Measurements from ENCODE around the gene SERGEF.
"Not testable (repeated sequence)": the region's sequence is repeated elsewhere in the genome, so short reads cannot be mapped to it uniquely, and the experiment has no call there.

The SERGEF gene

DNA sequence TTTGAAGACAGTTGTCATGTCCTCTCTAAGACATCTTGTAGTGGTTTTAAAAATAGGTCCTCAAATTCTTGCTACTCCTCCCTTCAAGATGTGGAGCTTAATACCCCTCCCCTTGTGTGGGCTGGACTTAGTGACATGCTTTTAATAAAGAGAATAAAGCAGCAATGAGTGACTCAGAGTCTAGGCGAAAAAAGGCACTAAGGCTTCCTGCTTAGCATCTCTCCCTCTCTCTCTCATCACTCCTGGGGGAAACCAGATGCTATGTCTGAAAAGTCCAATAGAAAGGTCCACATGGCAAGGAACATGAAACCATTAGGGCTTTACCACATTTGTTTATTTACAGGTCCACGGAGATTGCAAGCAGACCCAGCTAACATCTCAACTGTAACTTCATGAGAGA is 11.7 kb downstream of the SERGEF start:
- H3K4me3 ChIP-seq (ENCODE audit: low read length), result no peak overlapping the region
- H3F3A ChIP-seq (ENCODE audit: control insufficient read depth, insufficient read depth), result no peaks in the 10 kb centered on the region
- H3K4me2 ChIP-seq (ENCODE audit: low read length), result no peak overlapping the region
- H3K79me2 ChIP-seq (ENCODE audit: control insufficient read depth, low read length), result no peaks in the 10 kb centered on the region
- H3K36me3 ChIP-seq (ENCODE audit: control insufficient read depth, low read length), result peaks cover 61% of the 10 kb centered on the region
- H3K27ac ChIP-seq (ENCODE audit: low read depth, low read length), result no peak overlapping the region
- H3K4me1 ChIP-seq (ENCODE audit: control insufficient read depth, low read length), result no peaks in the 10 kb centered on the region
- H3K27me3 ChIP-seq (ENCODE audit: control insufficient read depth, low read length), result no peaks in the 10 kb centered on the region
- H3K9me2 ChIP-seq (replicated peaks; ENCODE audit: control insufficient read depth, low read length), result no peaks in the 10 kb centered on the region
- no peaks in the 10 kb centered on the region for H3K9me3 ChIP-seq (ENCODE audit: control insufficient read depth, insufficient read depth, low read length)
- no peak for TF ChIP-seq EZH2phosphoT487 (IDR thresholded peaks at IDR 0.05; ENCODE audit: borderline replicate concordance, low read length)
- TF ChIP-seq, protein P1, sequence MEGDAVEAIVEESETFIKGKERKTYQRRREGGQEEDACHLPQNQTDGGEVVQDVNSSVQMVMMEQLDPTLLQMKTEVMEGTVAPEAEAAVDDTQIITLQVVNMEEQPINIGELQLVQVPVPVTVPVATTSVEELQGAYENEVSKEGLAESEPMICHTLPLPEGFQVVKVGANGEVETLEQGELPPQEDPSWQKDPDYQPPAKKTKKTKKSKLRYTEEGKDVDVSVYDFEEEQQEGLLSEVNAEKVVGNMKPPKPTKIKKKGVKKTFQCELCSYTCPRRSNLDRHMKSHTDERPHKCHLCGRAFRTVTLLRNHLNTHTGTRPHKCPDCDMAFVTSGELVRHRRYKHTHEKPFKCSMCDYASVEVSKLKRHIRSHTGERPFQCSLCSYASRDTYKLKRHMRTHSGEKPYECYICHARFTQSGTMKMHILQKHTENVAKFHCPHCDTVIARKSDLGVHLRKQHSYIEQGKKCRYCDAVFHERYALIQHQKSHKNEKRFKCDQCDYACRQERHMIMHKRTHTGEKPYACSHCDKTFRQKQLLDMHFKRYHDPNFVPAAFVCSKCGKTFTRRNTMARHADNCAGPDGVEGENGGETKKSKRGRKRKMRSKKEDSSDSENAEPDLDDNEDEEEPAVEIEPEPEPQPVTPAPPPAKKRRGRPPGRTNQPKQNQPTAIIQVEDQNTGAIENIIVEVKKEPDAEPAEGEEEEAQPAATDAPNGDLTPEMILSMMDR (IDR thresholded peaks at IDR 0.05; ENCODE audit: low read depth, low read length, poor library complexity, severe bottlenecking), result no peak
- no peaks in the 10 kb centered on the region for H4K20me1 ChIP-seq (ENCODE audit: control insufficient read depth, insufficient read depth, low read depth, low read length)

DNA sequence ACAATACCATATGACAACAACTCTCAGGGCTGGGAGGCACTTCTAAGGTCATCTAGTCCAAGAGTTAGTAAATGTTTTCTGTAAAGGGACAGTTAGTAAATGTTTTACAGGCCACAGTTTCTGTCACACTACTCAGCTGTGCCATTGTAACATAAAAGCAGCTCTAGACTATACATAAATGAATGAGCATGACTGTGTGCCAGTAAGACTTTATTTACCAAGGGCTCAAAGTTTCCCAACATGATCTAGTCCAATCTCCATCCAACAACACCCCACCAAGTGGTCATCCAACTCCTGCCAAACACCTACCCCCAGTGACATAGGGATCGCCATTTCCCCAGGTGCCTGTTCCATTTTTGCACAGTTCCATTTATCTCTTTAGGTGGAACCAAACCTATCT is 12.1 kb downstream of the SERGEF start:
- peaks cover 58% of the 10 kb centered on the region for H3K36me3 ChIP-seq (ENCODE audit: control insufficient read depth, low read length)
- TF ChIP-seq, protein P1 (IDR thresholded peaks at IDR 0.05; ENCODE audit: low read depth, low read length, poor library complexity, severe bottlenecking), result no peak
- no peak for TF ChIP-seq EZH2phosphoT487 (IDR thresholded peaks at IDR 0.05; ENCODE audit: borderline replicate concordance, low read length)
- no peaks in the 10 kb centered on the region for H4K20me1 ChIP-seq (ENCODE audit: control insufficient read depth, insufficient read depth, low read depth, low read length)
- H3K4me1 ChIP-seq (ENCODE audit: control insufficient read depth, low read length), result no peaks in the 10 kb centered on the region
- H3K27me3 ChIP-seq (ENCODE audit: control insufficient read depth, low read length), result no peaks in the 10 kb centered on the region
- H3K4me2 ChIP-seq (ENCODE audit: low read length), result no peak overlapping the region
- no peaks in the 10 kb centered on the region for H3K9me3 ChIP-seq (ENCODE audit: control insufficient read depth, insufficient read depth, low read length)
- no peaks in the 10 kb centered on the region for H3K9me2 ChIP-seq (replicated peaks; ENCODE audit: control insufficient read depth, low read length)
- H3F3A ChIP-seq (ENCODE audit: control insufficient read depth, insufficient read depth), result no peaks in the 10 kb centered on the region
- H3K27ac ChIP-seq (ENCODE audit: low read depth, low read length), result no peak overlapping the region
- H3K4me3 ChIP-seq (ENCODE audit: low read length), result no peak overlapping the region
- H3K79me2 ChIP-seq (ENCODE audit: control insufficient read depth, low read length), result no peaks in the 10 kb centered on the region

DNA sequence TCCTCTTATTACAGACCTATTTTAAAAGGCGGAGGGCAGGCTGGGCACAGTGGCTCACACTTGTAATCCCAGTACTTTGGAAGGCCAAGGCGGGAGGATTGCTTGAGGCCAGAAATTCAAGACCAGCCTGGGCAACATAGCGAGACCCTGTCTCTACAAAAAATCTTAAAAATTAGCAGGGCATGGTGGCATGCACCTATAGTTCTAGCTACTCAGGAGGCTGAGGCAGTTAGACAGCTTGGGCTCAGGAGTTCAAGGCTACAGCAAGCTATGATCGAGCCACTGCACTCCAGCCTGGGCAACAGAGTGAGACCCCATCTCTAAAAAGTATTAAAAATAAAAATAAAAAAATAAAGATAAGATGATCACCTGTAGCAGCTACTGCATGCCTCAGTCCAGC is 12.7 kb downstream of the SERGEF start:
- H3K79me2 ChIP-seq (ENCODE audit: control insufficient read depth, low read length); H3K4me1 ChIP-seq (ENCODE audit: control insufficient read depth, low read length); H4K20me1 ChIP-seq (ENCODE audit: control insufficient read depth, insufficient read depth, low read depth, low read length); H3K27me3 ChIP-seq (ENCODE audit: control insufficient read depth, low read length); H3K9me2 ChIP-seq (replicated peaks; ENCODE audit: control insufficient read depth, low read length); H3K9me3 ChIP-seq (ENCODE audit: control insufficient read depth, insufficient read depth, low read length); H3F3A ChIP-seq (ENCODE audit: control insufficient read depth, insufficient read depth); H3K27ac ChIP-seq (ENCODE audit: low read depth, low read length); H3K4me3 ChIP-seq (ENCODE audit: low read length); H3K4me2 ChIP-seq (ENCODE audit: low read length): not testable (repeated sequence)
- peaks cover 58% of the 10 kb centered on the region for H3K36me3 ChIP-seq (ENCODE audit: control insufficient read depth, low read length)

DNA sequence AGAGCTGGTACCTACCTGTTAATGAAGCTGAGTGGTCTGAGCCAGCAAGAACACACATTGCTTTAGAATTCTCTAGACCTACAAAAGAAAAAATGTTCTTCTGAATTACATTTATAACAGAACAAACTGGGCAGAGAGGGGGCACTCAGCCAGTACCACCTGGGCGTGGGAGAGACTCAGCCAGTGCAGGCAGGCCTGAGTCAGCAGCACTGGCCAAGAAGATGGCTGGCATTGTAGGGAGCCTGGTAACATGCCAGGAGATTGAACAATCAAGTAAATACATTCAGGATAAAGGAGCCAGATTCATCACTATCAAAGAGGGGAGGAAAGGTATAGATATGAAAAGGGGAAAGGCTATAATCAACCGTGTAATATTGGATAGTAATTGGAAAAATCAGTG is 19.9 kb downstream of the SERGEF start:
- TF ChIP-seq, protein P1 (IDR thresholded peaks at IDR 0.05; ENCODE audit: low read depth, low read length, poor library complexity, severe bottlenecking), result no peak
- no peak for TF ChIP-seq EZH2phosphoT487 (IDR thresholded peaks at IDR 0.05; ENCODE audit: borderline replicate concordance, low read length)

More for the DNA sequence above, 19.9 kb downstream of the SERGEF start:
- Histone ChIP-seq H3F3A (ENCODE audit: control insufficient read depth, insufficient read depth) (peaks cover 5% of the 10 kb centered on the region; the same call in 1 of the 2 replicates), H3K79me2 (ENCODE audit: control insufficient read depth, low read length) (no peaks in the 10 kb centered on the region), H3K4me3 (ENCODE audit: low read length) (no peak overlapping the region), H3K9me2 (replicated peaks; ENCODE audit: control insufficient read depth, low read length) (no peaks in the 10 kb centered on the region), H3K27ac (ENCODE audit: low read depth, low read length) (no peak overlapping the region), H3K4me2 (ENCODE audit: low read length) (no peak overlapping the region), H4K20me1 (ENCODE audit: control insufficient read depth, insufficient read depth, low read depth, low read length) (no peaks in the 10 kb centered on the region), H3K27me3 (ENCODE audit: control insufficient read depth, low read length) (no peaks in the 10 kb centered on the region), H3K9me3 (ENCODE audit: control insufficient read depth, insufficient read depth, low read length) (no peaks in the 10 kb centered on the region), H3K36me3 (ENCODE audit: control insufficient read depth, low read length) (peaks cover 54% of the 10 kb centered on the region), H3K4me1 (ENCODE audit: control insufficient read depth, low read length) (peaks cover 3% of the 10 kb centered on the region; the same call in 1 of the 2 replicates)
